Astrocyte (in vitro differentiated cells and primary cell): ENCODE results near the gene BHLHE23. TPM values are rescaled to one million over a fixed set of nuclear protein-coding genes. Genes with fewer than 3 reads are reported as not detected.

Experiments
- DNase-seq: peaks from one replicate; pipeline ENCODE4 v3.0.0-alpha.2; 2010; ENCODE audit warnings: low read depth
- FAIRE-seq: peaks from 2 replicates; lab custom pipeline; 2011; peaks lifted over from hg19 to GRCh38; lab: Jason Lieb, UNC
- H2AFZ ChIP-seq: 2 replicates; pipeline ENCODE4 v1.6.0; 2012; ENCODE audit warnings: low read depth, low read length, inconsistent platforms
- H3K27ac ChIP-seq: 2 replicates; pipeline ENCODE4 v1.5.1; 2011; ENCODE audit warnings: low read depth, low read length, inconsistent platforms
- H3K27me3 ChIP-seq: 2 replicates; pipeline ENCODE4 v1.6.0; 2011; ENCODE audit warnings: low read length, inconsistent platforms; ENCODE audit not compliant: insufficient read depth
- H3K36me3 ChIP-seq: 2 replicates; pipeline ENCODE4 v1.5.1; 2011; ENCODE audit warnings: low read length, inconsistent platforms; ENCODE audit not compliant: insufficient read depth
- H3K4me1 ChIP-seq: 2 replicates; pipeline ENCODE4 v1.5.1; 2011; ENCODE audit warnings: low read length, inconsistent platforms; ENCODE audit not compliant: insufficient read depth
- H3K4me2 ChIP-seq: 2 replicates; pipeline ENCODE4 v1.6.0; 2012; ENCODE audit warnings: low read length, inconsistent platforms
- H3K4me3 ChIP-seq: 2 replicates; pipeline ENCODE4 v1.5.1; 2011; ENCODE audit warnings: low read depth, mild to moderate bottlenecking, low read length, inconsistent platforms; ENCODE audit not compliant: insufficient read depth
- H3K79me2 ChIP-seq: 2 replicates; pipeline ENCODE4 v1.6.0; 2012; ENCODE audit warnings: mild to moderate bottlenecking, low read length, inconsistent platforms; ENCODE audit not compliant: insufficient read depth
- H3K9ac ChIP-seq: 2 replicates; pipeline ENCODE4 v1.6.0; 2012; ENCODE audit warnings: mild to moderate bottlenecking, low read length, inconsistent platforms
- H3K9me3 ChIP-seq: 2 replicates; pipeline ENCODE4 v1.5.1; 2012; ENCODE audit warnings: low read depth, mild to moderate bottlenecking, low read length, inconsistent platforms; ENCODE audit not compliant: insufficient read depth
- H4K20me1 ChIP-seq: 2 replicates; pipeline ENCODE4 v1.6.0; 2012; ENCODE audit warnings: low read length, inconsistent platforms; ENCODE audit not compliant: insufficient read depth
- H3K27ac Mint-ChIP-seq: one replicate; pipeline ENCODE4 v1.8.0; 2021; ENCODE audit warnings: mild to moderate bottlenecking, mixed read lengths; ENCODE audit not compliant: unreplicated experiment
- H3K27me3 Mint-ChIP-seq: one replicate; pipeline ENCODE4 v1.8.0; 2021; ENCODE audit warnings: low read depth, mixed read lengths; ENCODE audit not compliant: unreplicated experiment
- H3K36me3 Mint-ChIP-seq: one replicate; pipeline ENCODE4 v1.8.0; 2021; ENCODE audit warnings: low read depth, mixed read lengths; ENCODE audit not compliant: unreplicated experiment
- H3K4me1 Mint-ChIP-seq: one replicate; pipeline ENCODE4 v1.8.0; 2021; ENCODE audit warnings: low read depth, mixed read lengths; ENCODE audit not compliant: unreplicated experiment
- H3K4me3 Mint-ChIP-seq: one replicate; pipeline ENCODE4 v1.8.0; 2021; ENCODE audit warnings: mild to moderate bottlenecking, moderate library complexity, mixed read lengths; ENCODE audit not compliant: unreplicated experiment
- H3K9me3 Mint-ChIP-seq: one replicate; pipeline ENCODE4 v1.8.0; 2021; ENCODE audit warnings: mild to moderate bottlenecking, mixed read lengths; ENCODE audit not compliant: unreplicated experiment
- CTCF ChIP-seq: IDR thresholded peaks from 2 replicates; pipeline ENCODE4 v1.5.1; 2011; ENCODE audit warnings: low read depth, mild to moderate bottlenecking, inconsistent platforms, low read length, moderate library complexity; ENCODE audit not compliant: insufficient read depth
- EZH2 ChIP-seq: IDR thresholded peaks from 2 replicates; pipeline ENCODE4 v1.6.1; 2012; ENCODE audit warnings: mild to moderate bottlenecking, low read length, inconsistent platforms; ENCODE audit not compliant: insufficient read depth
- total RNA-seq: library from RNA; stranded (reverse); gene quantifications from 2 replicates; pipeline ENCODE4 v1.2.1, GENCODE V29; 2021

The BHLHE23 gene
- total RNA-seq, 1 donor from 2014 or later = not detected

- Mint-ChIP-seq H3K27ac (no peak overlapping the region), H3K27me3 (peaks cover 59% of the 10 kb centered on the region), H3K4me1 (peaks cover 2% of the 10 kb centered on the region), H3K9me3 (no peaks in the 10 kb centered on the region), H3K4me3 (no peak overlapping the region), H3K36me3 (no peaks in the 10 kb centered on the region)
- H3K4me3 ChIP-seq = no peak overlapping the region
- H3K79me2 ChIP-seq = no peaks in the 10 kb centered on the region
- H3K4me2 ChIP-seq = no peak overlapping the region
- DNase-seq (no peak), FAIRE-seq (no peak)
- peaks cover 44% of the 10 kb centered on the region for H3K27me3 ChIP-seq
- H3K4me1 ChIP-seq = no peaks in the 10 kb centered on the region
- no peak overlapping the region for H3K27ac ChIP-seq
- no peak overlapping the region for H2AFZ ChIP-seq
- H4K20me1 ChIP-seq = no peaks in the 10 kb centered on the region
- H3K9me3 ChIP-seq = no peaks in the 10 kb centered on the region
- H3K9ac ChIP-seq = no peak overlapping the region
- TF ChIP-seq CTCF (no peak), EZH2 (no peak)
- H3K36me3 ChIP-seq = no peaks in the 10 kb centered on the region
These were observed 22.8 kb upstream of the BHLHE23 start for GRCh38 chr20:63029358-63030121.

GRCh38 chr20:63028461-63028921, 21.7 kb upstream of the BHLHE23 start:
- H4K20me1 ChIP-seq = no peaks in the 10 kb centered on the region
- H3K4me1 Mint-ChIP-seq = peaks cover 2% of the 10 kb centered on the region
- H3K36me3 Mint-ChIP-seq = no peaks in the 10 kb centered on the region
- no peak overlapping the region for H3K4me3 ChIP-seq
- H3K4me2 ChIP-seq = no peak overlapping the region
- peaks cover 56% of the 10 kb centered on the region for H3K27me3 Mint-ChIP-seq
- no peaks in the 10 kb centered on the region for H3K9me3 Mint-ChIP-seq
- no peaks in the 10 kb centered on the region for H3K4me1 ChIP-seq
- FAIRE-seq (no peak), DNase-seq (no peak)
- H3K27ac Mint-ChIP-seq = no peak overlapping the region
- H3K79me2 ChIP-seq = no peaks in the 10 kb centered on the region
- H3K9me3 ChIP-seq = no peaks in the 10 kb centered on the region
- no peaks in the 10 kb centered on the region for H3K36me3 ChIP-seq
- H3K27me3 ChIP-seq = peaks cover 55% of the 10 kb centered on the region
- H3K27ac ChIP-seq = no peak overlapping the region
- TF ChIP-seq CTCF (no peak), EZH2 (no peak)
- no peak overlapping the region for H2AFZ ChIP-seq
- no peak overlapping the region for H3K9ac ChIP-seq
- no peak overlapping the region for H3K4me3 Mint-ChIP-seq

- Histone ChIP-seq H3K79me2 (no peaks in the 10 kb centered on the region), H3K27me3 (peaks cover 56% of the 10 kb centered on the region), H2AFZ (no peak overlapping the region), H3K4me2 (no peak overlapping the region), H3K4me3 (no peak overlapping the region), H3K27ac (no peak overlapping the region), H3K9ac (no peak overlapping the region), H3K9me3 (no peaks in the 10 kb centered on the region), H3K4me1 (no peaks in the 10 kb centered on the region), H3K36me3 (no peaks in the 10 kb centered on the region), H4K20me1 (no peaks in the 10 kb centered on the region)
- no peaks in the 10 kb centered on the region for H3K36me3 Mint-ChIP-seq
- FAIRE-seq = no peak
- TF ChIP-seq EZH2 (peak; percentile 59), CTCF (no peak)
- no peak overlapping the region for H3K4me3 Mint-ChIP-seq
- H3K27me3 Mint-ChIP-seq = peaks cover 56% of the 10 kb centered on the region
- no peak overlapping the region for H3K27ac Mint-ChIP-seq
- no peaks in the 10 kb centered on the region for H3K9me3 Mint-ChIP-seq
- DNase-seq = no peak
- H3K4me1 Mint-ChIP-seq = peaks cover under 1% of the 10 kb centered on the region
These were observed 21.2 kb upstream of the BHLHE23 start for GRCh38 chr20:63027922-63028389.
